Mononuclear cell (primary cell): ENCODE measurements around the gene CCR3. TPM values are rescaled to one million over a fixed set of nuclear protein-coding genes. Genes with fewer than 3 reads are reported as not detected.

Source experiments
- total RNA-seq: library from RNA; depleted of rRNA; stranded (reverse); fragments of >200 nt; gene quantifications from one replicate; pipeline ENCODE4 v1.2.3, GENCODE V29; 2012

Gene CCR3
- total RNA-seq, 1 donor: 0.52 TPM

Other genes with a start within 250 kb of the CCR3 start
- 12.1 TPM for gene FYCO1, start 246.6 kb upstream of the CCR3 start, total RNA-seq
- 1.0 TPM for gene XCR1, start 215.0 kb upstream of the CCR3 start, total RNA-seq
- 60.7 TPM for gene CCR1, start 34.1 kb upstream of the CCR3 start, total RNA-seq
- gene CCR2, start 111.7 kb downstream of the CCR3 start, total RNA-seq: 6.9 TPM
- 5.4 TPM for gene CCR5, start 128.5 kb downstream of the CCR3 start, total RNA-seq
- gene CCRL2, start 164.8 kb downstream of the CCR3 start, total RNA-seq: 91.9 TPM
- gene LTF, start 222.4 kb downstream of the CCR3 start, total RNA-seq: 0.52 TPM